ENCODE results near the gene ZNF800.

DNA sequence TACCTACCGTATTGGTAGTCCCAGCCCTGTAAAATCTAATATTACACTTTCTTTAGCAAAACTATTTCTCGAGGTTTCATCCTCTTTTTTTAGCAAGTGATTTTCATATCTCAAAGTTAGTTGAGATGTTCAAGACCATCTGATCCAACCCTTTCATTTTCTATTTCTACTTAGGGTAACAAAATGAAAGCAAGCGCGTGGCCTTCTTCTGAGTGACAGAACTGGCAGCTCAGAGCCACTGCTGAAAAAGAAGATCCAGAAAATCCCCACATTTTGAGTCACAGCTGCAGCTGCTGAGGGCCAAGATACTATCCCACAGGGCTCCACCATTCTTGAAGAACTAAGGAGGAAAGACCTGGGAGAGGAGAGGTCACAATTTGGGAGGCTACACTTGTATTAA lies 24.8 kb upstream of the ZNF800 start:
- TF ChIP-seq POLR2A (IDR thresholded peaks at IDR 0.05; ENCODE audit: low read length) (no peak), GATA1 (IDR thresholded peaks at IDR 0.05; ENCODE audit: low read depth, low read length) (no peak)

Measured in erythroblast (primary cell).